ENCODE results near the gene ZMYND8.

DNA sequence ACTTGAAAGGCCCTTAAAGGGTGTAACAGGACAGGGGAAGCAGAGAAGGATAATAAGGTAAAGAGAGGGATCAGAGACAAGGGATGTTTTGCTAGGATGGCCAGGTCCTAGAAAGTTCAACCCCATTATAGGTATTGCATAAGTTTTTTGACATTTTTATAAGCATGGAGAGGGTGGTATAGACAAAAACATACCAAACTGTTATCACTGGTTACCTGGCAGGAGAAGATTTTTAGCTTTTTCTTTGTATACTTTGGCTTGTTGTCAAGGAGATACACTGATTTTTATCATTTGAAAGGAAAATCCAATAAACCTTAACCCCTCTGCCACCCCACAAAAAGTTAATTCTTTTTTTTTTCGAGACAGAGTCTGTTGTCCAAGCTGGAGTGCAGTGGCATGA lies 28.4 kb downstream of the ZMYND8 start:
- TF ChIP-seq EZH2 (optimal IDR thresholded peaks at IDR 0.05; ENCODE audit: low read depth, low read length), result no peak
- TF ChIP-seq, protein P1, sequence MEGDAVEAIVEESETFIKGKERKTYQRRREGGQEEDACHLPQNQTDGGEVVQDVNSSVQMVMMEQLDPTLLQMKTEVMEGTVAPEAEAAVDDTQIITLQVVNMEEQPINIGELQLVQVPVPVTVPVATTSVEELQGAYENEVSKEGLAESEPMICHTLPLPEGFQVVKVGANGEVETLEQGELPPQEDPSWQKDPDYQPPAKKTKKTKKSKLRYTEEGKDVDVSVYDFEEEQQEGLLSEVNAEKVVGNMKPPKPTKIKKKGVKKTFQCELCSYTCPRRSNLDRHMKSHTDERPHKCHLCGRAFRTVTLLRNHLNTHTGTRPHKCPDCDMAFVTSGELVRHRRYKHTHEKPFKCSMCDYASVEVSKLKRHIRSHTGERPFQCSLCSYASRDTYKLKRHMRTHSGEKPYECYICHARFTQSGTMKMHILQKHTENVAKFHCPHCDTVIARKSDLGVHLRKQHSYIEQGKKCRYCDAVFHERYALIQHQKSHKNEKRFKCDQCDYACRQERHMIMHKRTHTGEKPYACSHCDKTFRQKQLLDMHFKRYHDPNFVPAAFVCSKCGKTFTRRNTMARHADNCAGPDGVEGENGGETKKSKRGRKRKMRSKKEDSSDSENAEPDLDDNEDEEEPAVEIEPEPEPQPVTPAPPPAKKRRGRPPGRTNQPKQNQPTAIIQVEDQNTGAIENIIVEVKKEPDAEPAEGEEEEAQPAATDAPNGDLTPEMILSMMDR (IDR thresholded peaks at IDR 0.05; ENCODE audit: low read length), result no peak
